IMR-90 (cell line): Measurements from ENCODE around the gene HSPA1L. TPM values are rescaled to one million over a fixed set of nuclear protein-coding genes. Genes with fewer than 3 reads are reported as not detected.

ENCODE experiments used
- ATAC-seq: fragments of 200-7000 bp; cut with Tn5 transposase; 2 replicates; pipeline ENCODE4 v1.9.1; 2020; ENCODE audit warnings: low read depth, mild to moderate bottlenecking, moderate library complexity
- BruUV-seq: library from RNA; stranded (reverse); fragments of 400-500 nt; replicated peaks from 2 replicates; lab custom pipeline; 2021; lab: Mats Ljungman, UMichigan
- CTCF ChIA-PET: fragments of 300-600 bp; formaldehyde crosslinking; extraction: SDS; loops from one replicate; lab custom pipeline; 2021; ENCODE audit warnings: antibody characterized with exemption; lab: Yijun Ruan, JAX
- POLR2A ChIA-PET: fragments of 300-600 bp; sonication (Branson Sonifier 250); formaldehyde crosslinking; loops from one replicate; lab custom pipeline; 2022; ENCODE audit warnings: antibody characterized with exemption; ENCODE audit not compliant: unreplicated experiment; lab: Charles Lee
- DNase-seq: peaks from one replicate; pipeline ENCODE4 v3.0.0; 2013
- H2AFZ ChIP-seq: replicated peaks from 2 replicates; pipeline ENCODE3; 2013; ENCODE audit warnings: low read length, mild to moderate bottlenecking; ENCODE audit not compliant: poor library complexity
- H2AK5ac ChIP-seq: 2 replicates; pipeline ENCODE4 v1.6.1; 2013; ENCODE audit warnings: low read depth, low read length, inconsistent platforms
- H2AK9ac ChIP-seq: replicated peaks from 2 replicates; pipeline ENCODE3; 2013; ENCODE audit warnings: mild to moderate bottlenecking, low read depth, low read length, moderate library complexity; ENCODE audit not compliant: poor library complexity
- H2BK120ac ChIP-seq: 2 replicates; pipeline ENCODE4 v1.6.1; 2013; ENCODE audit warnings: low read depth, low read length, inconsistent platforms
- H2BK15ac ChIP-seq: 3 replicates; pipeline ENCODE4 v1.6.1; 2013; ENCODE audit warnings: low read depth, low read length, inconsistent platforms
- H2BK20ac ChIP-seq: 2 replicates; pipeline ENCODE4 v1.6.1; 2013; ENCODE audit warnings: low read depth, mild to moderate bottlenecking, inconsistent platforms, low read length, moderate library complexity
- H2BK5ac ChIP-seq: 2 replicates; pipeline ENCODE4 v1.6.1; 2013; ENCODE audit warnings: mild to moderate bottlenecking, low read depth, low read length, inconsistent platforms; ENCODE audit not compliant: poor library complexity, severe bottlenecking
- H3K14ac ChIP-seq: replicated peaks from 2 replicates; pipeline ENCODE4 v1.6.1; 2013; ENCODE audit warnings: low read depth, low read length, inconsistent platforms
- H3K18ac ChIP-seq: 2 replicates; pipeline ENCODE4 v1.6.1; 2013; ENCODE audit warnings: low read depth, low read length, control low read depth
- H3K23ac ChIP-seq: 2 replicates; pipeline ENCODE4 v1.6.1; 2013; ENCODE audit warnings: low read depth, low read length, inconsistent platforms
- H3K27ac ChIP-seq: 2 replicates; pipeline ENCODE4 v1.5.1; 2013; ENCODE audit warnings: mild to moderate bottlenecking, control low read depth, low read length; ENCODE audit not compliant: insufficient read depth
- H3K27me3 ChIP-seq: 2 replicates; pipeline ENCODE4 v1.6.1; 2013; ENCODE audit warnings: low read length; ENCODE audit not compliant: control insufficient read depth, insufficient read depth
- H3K36me3 ChIP-seq: 2 replicates; pipeline ENCODE4 v1.6.1; 2013; ENCODE audit warnings: low read length, mixed read lengths; ENCODE audit not compliant: control insufficient read depth, insufficient read depth
- H3K4ac ChIP-seq: 2 replicates; pipeline ENCODE4 v1.6.1; 2013; ENCODE audit warnings: low read depth, low read length, inconsistent platforms
- H3K4me1 ChIP-seq: 2 replicates; pipeline ENCODE4 v1.6.1; 2013; ENCODE audit warnings: low read length, mixed read lengths; ENCODE audit not compliant: control insufficient read depth, insufficient read depth
- H3K4me2 ChIP-seq: 2 replicates; pipeline ENCODE4 v1.6.1; 2013; ENCODE audit warnings: low read depth, mild to moderate bottlenecking, control low read depth, low read length, moderate library complexity
- H3K4me3 ChIP-seq: 2 replicates; pipeline ENCODE4 v1.5.1; 2013; ENCODE audit warnings: low read depth, mild to moderate bottlenecking, control low read depth, low read length, moderate library complexity; ENCODE audit not compliant: insufficient read depth
- H3K56ac ChIP-seq: 2 replicates; pipeline ENCODE4 v1.6.1; 2013; ENCODE audit warnings: low read length, inconsistent platforms; ENCODE audit not compliant: insufficient read depth; ENCODE audit errors: extremely low read depth
- H3K79me1 ChIP-seq, 2 experiments: 2 replicates each; pipeline ENCODE4 v1.6.1; 2013; ENCODE audit warnings: low read length in 2 of 2, inconsistent platforms in 1 of 2, low read depth in 1 of 2
- H3K9ac ChIP-seq: 2 replicates; pipeline ENCODE4 v1.6.1; 2013; ENCODE audit warnings: low read depth, low read length, control low read depth
- H3K9me1 ChIP-seq: 2 replicates; pipeline ENCODE4 v1.6.1; 2013; ENCODE audit warnings: low read length, inconsistent platforms; ENCODE audit not compliant: insufficient read depth
- H3K9me3 ChIP-seq: 2 replicates; pipeline ENCODE4 v1.6.1; 2013; ENCODE audit warnings: low read length; ENCODE audit not compliant: control insufficient read depth, insufficient read depth
- H4K20me1 ChIP-seq: 2 replicates; pipeline ENCODE4 v1.6.1; 2013; ENCODE audit warnings: low read length, inconsistent platforms; ENCODE audit not compliant: insufficient read depth
- H4K5ac ChIP-seq: 2 replicates; pipeline ENCODE4 v1.6.1; 2013; ENCODE audit warnings: mild to moderate bottlenecking, low read depth, low read length, control low read depth
- H4K8ac ChIP-seq, 2 experiments: 2 replicates each; pipeline ENCODE4 v1.6.1; 2013; ENCODE audit warnings: low read depth in 2 of 2, low read length in 2 of 2, control low read depth in 1 of 2, inconsistent platforms in 1 of 2
- H4K91ac ChIP-seq: 2 replicates; pipeline ENCODE4 v1.6.1; 2013; ENCODE audit warnings: low read depth, low read length, inconsistent platforms; ENCODE audit not compliant: insufficient read depth
- BHLHE40 ChIP-seq: fragments of 150-350 bp; IDR thresholded peaks from 2 replicates; pipeline ENCODE4 v1.6.1; 2016; ENCODE audit warnings: mild to moderate bottlenecking, low read depth, low read length
- CEBPB ChIP-seq: IDR thresholded peaks from 2 replicates; pipeline ENCODE4 v1.6.1; 2012; ENCODE audit warnings: low read depth, low read length, improper control_type of control experiment
- CHD1 ChIP-seq: IDR thresholded peaks from 2 replicates; pipeline ENCODE4 v1.6.1; 2012; ENCODE audit warnings: low read depth, low read length, improper control_type of control experiment
- MAFK ChIP-seq: IDR thresholded peaks from 2 replicates; pipeline ENCODE4 v1.6.1; 2012; ENCODE audit warnings: low read depth, low read length, improper control_type of control experiment
- MXI1 ChIP-seq: IDR thresholded peaks from 2 replicates; pipeline ENCODE4 v1.6.1; 2012; ENCODE audit warnings: low read depth, mild to moderate bottlenecking, low read length, moderate library complexity, borderline replicate concordance
- NFE2L2 ChIP-seq: fragments of 150-350 bp; IDR thresholded peaks from 2 replicates; pipeline ENCODE4 v1.6.1; 2016; ENCODE audit warnings: low read depth, mild to moderate bottlenecking, low read length
- POLR2A ChIP-seq: IDR thresholded peaks from 2 replicates; pipeline ENCODE4 v1.6.1; 2012; ENCODE audit warnings: mild to moderate bottlenecking, low read depth, low read length
- RAD21 ChIP-seq: IDR thresholded peaks from 2 replicates; pipeline ENCODE4 v1.6.1; 2012; ENCODE audit warnings: low read length, improper control_type of control experiment
- RCOR1 ChIP-seq: IDR thresholded peaks from 2 replicates; pipeline ENCODE4 v1.6.1; 2012; ENCODE audit warnings: mild to moderate bottlenecking, low read length, improper control_type of control experiment; ENCODE audit not compliant: insufficient replicate concordance
- RFX5 ChIP-seq: IDR thresholded peaks from 2 replicates; pipeline ENCODE4 v1.8.0; 2012; ENCODE audit warnings: low read depth, mild to moderate bottlenecking, low read length, moderate library complexity
- SMC3 ChIP-seq: fragments of 150-350 bp; IDR thresholded peaks from 2 replicates; pipeline ENCODE4 v1.6.1; 2016; ENCODE audit warnings: low read depth, mild to moderate bottlenecking, antibody characterized with exemption, low read length, moderate library complexity
- WGBS, 2 experiments: methylation state at CpG; one replicate each; pipeline versions ENCODE4 v1.1.5 to v1.1.7; 2013; ENCODE audit warnings: missing lambda C conversion rate in 2 of 2; ENCODE audit not compliant: insufficient read length in 1 of 2; ENCODE audit errors: extremely low coverage in 2 of 2; 5-methylcytosine and 5-hydroxymethylcytosine counted together
- dilution Hi-C: fragments of 300-500 bp; cut with HindIII; formaldehyde crosslinking; loops from one replicate; pipeline ENCODE4 v1.14.3; 2018; ENCODE audit warnings: low sequenced_read_pairs; ENCODE audit not compliant: unreplicated experiment
- in situ Hi-C: fragments of 300-500 bp; cut with MboI; formaldehyde crosslinking; loops from 3 replicates; pipeline ENCODE4 v1.14.3; 2019; ENCODE audit warnings: low sequenced_read_pairs, inconsistent platforms, mixed read lengths
- intact Hi-C: fragments of 100-400 bp; cut with micrococcal nuclease; formaldehyde crosslinking; loops from 2 replicates; pipeline ENCODE4 v1.10.0; 2022
- polyA plus RNA-seq, 3 experiments: library from polyadenylated mRNA; depleted of rRNA; stranded (reverse); fragments of >200 nt; gene quantifications; 2 replicates each; pipeline ENCODE4 v1.2.3, GENCODE V29; 2012; ENCODE audit warnings: low replicate concordance in 1 of 3
- total RNA-seq: library from RNA; depleted of rRNA; stranded (reverse); fragments of >200 nt; gene quantifications from 2 replicates; pipeline ENCODE4 v1.2.3, GENCODE V29; 2012
- TF ChIP-seq, protein P1 (sequence below): fragments of 150-350 bp; IDR thresholded peaks from 2 replicates; pipeline ENCODE4 v1.6.1; 2016; ENCODE audit warnings: low read depth, mild to moderate bottlenecking, low read length, moderate library complexity, borderline replicate concordance

The HSPA1L gene
- total and polyA plus RNA-seq, 2 of the 4 experiments (the other 2 are of a cell fraction) = 0.97 to 1.3 TPM

DNA sequence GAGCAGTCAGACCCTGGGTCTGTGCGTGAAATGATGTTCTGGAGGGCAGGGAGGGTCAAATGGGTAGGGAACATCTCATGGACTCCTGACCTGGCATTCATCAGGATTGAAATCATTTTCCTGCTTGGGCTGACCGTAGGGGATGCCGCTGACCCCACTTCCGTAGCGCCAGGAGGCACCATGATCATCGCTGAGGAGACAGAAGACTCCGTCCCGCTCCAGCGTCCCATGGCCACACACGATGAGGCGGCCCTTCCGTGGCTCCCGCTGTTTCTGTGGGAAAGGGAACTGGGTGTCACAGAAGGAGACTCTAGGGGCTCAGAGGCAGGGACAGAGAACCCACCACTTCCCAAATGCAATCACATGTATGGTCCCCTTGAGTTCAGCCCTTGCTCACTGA, 45.3 kb upstream of the HSPA1L start:
- Histone ChIP-seq H2BK20ac (no peak overlapping the region), H3K23ac (no peak overlapping the region), H3K18ac (no peak overlapping the region), H3K9ac (no peak overlapping the region), H4K5ac (no peak overlapping the region), H4K91ac (no peak overlapping the region), H3K79me1 (peaks cover 7 to 20% of the 10 kb centered on the region in 2 experiments; a peak in 2 of 4 replicates), H2AFZ (no peak overlapping the region), H3K4me1 (peaks cover 4% of the 10 kb centered on the region), H3K27ac (no peak overlapping the region), H3K27me3 (no peaks in the 10 kb centered on the region), H3K4ac (no peak overlapping the region), H2BK5ac (no peak overlapping the region), H3K36me3 (peaks cover 23% of the 10 kb centered on the region), H3K4me2 (no peak overlapping the region), H4K8ac (no peak overlapping the region), H4K20me1 (no peaks in the 10 kb centered on the region), H2BK120ac (no peak overlapping the region), H2AK5ac (no peak overlapping the region), H3K4me3 (no peak overlapping the region), H2BK15ac (no peak overlapping the region), H3K9me1 (peaks cover 2% of the 10 kb centered on the region; the same call in 1 of the 2 replicates), H3K9me3 (no peaks in the 10 kb centered on the region), H3K56ac (no peak overlapping the region), H2AK9ac (no peak overlapping the region), H3K14ac (no peak overlapping the region)
- in situ Hi-C loops = no loop called here
- no peak for ATAC-seq
- no peak for DNase-seq
- TF ChIP-seq BHLHE40 = no peak
- TF ChIP-seq MAFK = no peak
- TF ChIP-seq CHD1 = no peak
- TF ChIP-seq CEBPB = no peak
- no peak for TF ChIP-seq RAD21
- TF ChIP-seq NFE2L2 = no peak
- no peak for TF ChIP-seq RCOR1
- no peak for TF ChIP-seq POLR2A
- TF ChIP-seq, protein P1, sequence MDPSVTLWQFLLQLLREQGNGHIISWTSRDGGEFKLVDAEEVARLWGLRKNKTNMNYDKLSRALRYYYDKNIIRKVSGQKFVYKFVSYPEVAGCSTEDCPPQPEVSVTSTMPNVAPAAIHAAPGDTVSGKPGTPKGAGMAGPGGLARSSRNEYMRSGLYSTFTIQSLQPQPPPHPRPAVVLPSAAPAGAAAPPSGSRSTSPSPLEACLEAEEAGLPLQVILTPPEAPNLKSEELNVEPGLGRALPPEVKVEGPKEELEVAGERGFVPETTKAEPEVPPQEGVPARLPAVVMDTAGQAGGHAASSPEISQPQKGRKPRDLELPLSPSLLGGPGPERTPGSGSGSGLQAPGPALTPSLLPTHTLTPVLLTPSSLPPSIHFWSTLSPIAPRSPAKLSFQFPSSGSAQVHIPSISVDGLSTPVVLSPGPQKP = no peak
- TF ChIP-seq SMC3 = no peak
- no peak for TF ChIP-seq MXI1
- TF ChIP-seq RFX5 = no peak
- intact Hi-C loops = no loop called here
- 100% methylated on average over 1 of the region's 13 CpGs; no CpG with 5 or more reads in 1 of the 2 experiments for WGBS, 2 experiments
- CTCF ChIA-PET = no interaction called here
- dilution Hi-C loops = no loop called here
- POLR2A ChIA-PET = no interaction called here
- BruUV-seq = no TSS peak
